Prostate gland (tissue), 2 donors: Measurements from ENCODE around the gene GET3. TPM values are rescaled to one million over a fixed set of nuclear protein-coding genes. Genes with fewer than 3 reads are reported as not detected.

Experiments used
- DNase-seq: peaks from one replicate; pipeline ENCODE4 v3.0.0-alpha.2; 2019; ENCODE audit warnings: low spot score
- H3K27ac ChIP-seq, 2 donors: fragments of 200-600 bp; sonication (generic); 2 replicates each; pipeline ENCODE4 v1.5.1; 2017 to 2019
- H3K27me3 ChIP-seq: fragments of 200-600 bp; sonication (generic); replicated peaks from 2 replicates; pipeline ENCODE4 v1.5.1; 2019; ENCODE audit not compliant: insufficient read depth
- H3K36me3 ChIP-seq, 2 donors: fragments of 200-600 bp; sonication (generic); 1 replicate in 1 of 2; 2 replicates in 1 of 2; pipeline versions ENCODE4 v1.5.1 to v1.8.1; 2017 to 2019
- H3K4me1 ChIP-seq: fragments of 200-600 bp; sonication (generic); replicated peaks from 2 replicates; pipeline ENCODE4 v1.5.1; 2019
- H3K4me3 ChIP-seq, 2 donors: fragments of 200-600 bp; sonication (generic); 2 replicates each; pipeline ENCODE4 v1.5.1; 2017 to 2019
- H3K9me3 ChIP-seq: fragments of 200-600 bp; sonication (generic); 2 replicates; pipeline ENCODE4 v1.5.1; 2017
- POLR2A ChIP-seq: fragments of 450-650 bp; IDR thresholded peaks from one replicate; pipeline ENCODE4 v1.6.1; 2016; ENCODE audit warnings: antibody characterized with exemption, mild to moderate bottlenecking
- POLR2AphosphoS5 ChIP-seq: sonication (generic); formaldehyde crosslinking; IDR thresholded peaks from one replicate; pipeline ENCODE4 v1.6.1; 2017; ENCODE audit warnings: antibody characterized with exemption
- WGBS: methylation state at CpG from one replicate; pipeline ENCODE4 v1.1.5; 2018; 5-methylcytosine and 5-hydroxymethylcytosine counted together
- intact Hi-C: fragments of 100-400 bp; cut with DNase I; formaldehyde crosslinking; loops from one replicate; pipeline ENCODE4 v1.14.2; 2022
- total RNA-seq, 2 donors: library from RNA; depleted of rRNA; stranded (reverse); fragments of >200 nt; gene quantifications; one replicate each; pipeline ENCODE4 v1.1.0, GENCODE V29; 2016
- TF ChIP-seq, protein P1 (sequence below), 4 experiments: fragments of 200-600 bp in 2 of 4; fragments of 450-650 bp in 2 of 4; sonication (generic) in 2 of 4; IDR thresholded peaks; 1 replicate in 3 of 4; 2 replicates in 1 of 4; pipeline ENCODE4 v1.5.1; 2016 to 2019; ENCODE audit warnings: antibody characterized with exemption in 4 of 4, mild to moderate bottlenecking in 2 of 4, moderate library complexity in 2 of 4

GET3 gene
- total RNA-seq, 2 donors from 2014 or later: 65.4 to 82.1 TPM

DNA sequence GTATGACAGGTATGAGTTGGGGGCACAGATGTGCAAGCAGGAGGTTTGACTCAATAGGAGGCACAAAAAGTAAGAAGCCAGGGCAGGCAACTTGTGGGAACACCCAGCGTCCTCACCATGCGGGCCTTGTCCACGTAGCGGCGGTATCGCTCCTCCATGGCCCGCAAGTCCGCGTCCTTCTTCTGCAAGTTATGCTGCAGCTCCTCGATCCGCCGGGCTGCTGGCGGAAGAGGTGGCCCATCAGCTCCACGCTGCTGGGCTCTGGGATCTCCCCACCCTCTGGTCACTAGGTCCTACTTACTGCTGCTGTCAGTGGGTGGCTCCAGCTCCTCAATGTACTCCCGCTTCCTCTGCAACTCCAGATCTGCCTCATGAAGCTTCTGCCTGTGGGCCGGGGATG, 27.4 kb downstream of the GET3 start:
- Histone ChIP-seq H3K36me3 (peaks cover 4 to 5% of the 10 kb centered on the region in 2 donors), H3K27me3 (no peaks in the 10 kb centered on the region), H3K4me3 (no peak overlapping the region), H3K9me3 (no peaks in the 10 kb centered on the region), H3K27ac (no peak overlapping the region), H3K4me1 (no peaks in the 10 kb centered on the region)
- intact Hi-C loops: loop anchor here (5.0 kb wide), 1 partner anchor 83 kb away; no protein-coding TSS in a partner anchor
- DNase-seq: no peak
- TF ChIP-seq POLR2AphosphoS5 (no peak), POLR2A (no peak)
- TF ChIP-seq, protein P1, sequence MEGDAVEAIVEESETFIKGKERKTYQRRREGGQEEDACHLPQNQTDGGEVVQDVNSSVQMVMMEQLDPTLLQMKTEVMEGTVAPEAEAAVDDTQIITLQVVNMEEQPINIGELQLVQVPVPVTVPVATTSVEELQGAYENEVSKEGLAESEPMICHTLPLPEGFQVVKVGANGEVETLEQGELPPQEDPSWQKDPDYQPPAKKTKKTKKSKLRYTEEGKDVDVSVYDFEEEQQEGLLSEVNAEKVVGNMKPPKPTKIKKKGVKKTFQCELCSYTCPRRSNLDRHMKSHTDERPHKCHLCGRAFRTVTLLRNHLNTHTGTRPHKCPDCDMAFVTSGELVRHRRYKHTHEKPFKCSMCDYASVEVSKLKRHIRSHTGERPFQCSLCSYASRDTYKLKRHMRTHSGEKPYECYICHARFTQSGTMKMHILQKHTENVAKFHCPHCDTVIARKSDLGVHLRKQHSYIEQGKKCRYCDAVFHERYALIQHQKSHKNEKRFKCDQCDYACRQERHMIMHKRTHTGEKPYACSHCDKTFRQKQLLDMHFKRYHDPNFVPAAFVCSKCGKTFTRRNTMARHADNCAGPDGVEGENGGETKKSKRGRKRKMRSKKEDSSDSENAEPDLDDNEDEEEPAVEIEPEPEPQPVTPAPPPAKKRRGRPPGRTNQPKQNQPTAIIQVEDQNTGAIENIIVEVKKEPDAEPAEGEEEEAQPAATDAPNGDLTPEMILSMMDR (IDR thresholded peaks at IDR 0.05): no peak
- 97% methylated on average over 16 of the region's 16 CpGs for WGBS

DNA sequence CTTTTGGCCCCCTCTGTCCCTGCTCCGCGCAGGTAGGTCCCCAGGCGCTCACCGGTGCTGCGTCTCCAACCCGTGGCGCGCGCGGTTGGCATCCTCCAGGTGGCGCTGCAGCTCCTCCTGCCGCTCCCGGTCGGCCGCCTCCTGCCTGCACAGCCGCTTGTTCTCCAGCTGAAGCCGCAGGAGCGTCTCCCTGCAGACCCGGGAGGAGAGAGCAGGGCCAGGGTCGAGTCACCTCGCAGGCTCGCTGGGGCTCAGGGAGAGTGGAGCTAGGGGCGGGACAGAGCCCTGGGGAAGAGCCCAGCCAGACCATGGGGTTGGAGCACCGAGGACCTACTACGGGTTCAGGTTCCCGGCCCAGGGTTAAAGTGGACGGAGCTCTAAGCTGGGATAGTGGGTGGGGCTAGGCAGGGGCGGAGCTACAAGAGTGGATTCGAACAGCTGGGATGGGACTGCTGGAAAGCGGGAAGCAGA, 28.8 kb downstream of the GET3 start:
- intact Hi-C loops: loop anchor here (2.0 kb wide), 1 partner anchor 71 kb away; no protein-coding TSS in a partner anchor
- peak; percentile 60 for DNase-seq
- WGBS: 36% methylated on average over 30 of the region's 30 CpGs
- Histone ChIP-seq H3K9me3 (no peaks in the 10 kb centered on the region), H3K36me3 (peaks cover 4 to 5% of the 10 kb centered on the region in 2 donors), H3K27ac (no peak overlapping the region), H3K4me1 (no peaks in the 10 kb centered on the region), H3K4me3 (peak overlapping the region; percentile 12 to 13), H3K27me3 (no peaks in the 10 kb centered on the region)
- TF ChIP-seq POLR2AphosphoS5 (peak; percentile 11), POLR2A (no peak)
- TF ChIP-seq, protein P1 (IDR thresholded peaks at IDR 0.05): peak; percentile 52 to 79 (median 70)

DNA sequence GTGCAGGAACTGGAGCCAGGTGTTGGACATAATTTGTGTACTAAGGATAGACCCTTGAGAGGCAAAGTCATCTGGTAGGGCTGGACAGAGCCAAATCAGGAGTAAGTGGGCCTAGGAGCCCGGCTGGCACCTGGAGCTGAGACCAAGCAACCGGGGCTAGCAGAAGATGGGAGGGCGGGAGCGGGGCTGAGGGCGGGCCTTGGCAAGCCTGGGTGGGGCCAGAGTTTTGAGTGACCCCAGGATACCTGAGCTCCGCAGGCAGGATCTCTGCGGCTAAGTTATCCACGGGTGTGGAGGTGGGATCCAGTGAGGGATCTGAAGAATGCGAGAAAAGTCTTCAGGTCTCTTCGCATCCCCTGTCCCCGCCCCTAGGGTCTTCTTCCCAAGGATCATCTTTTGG, 29.9 kb downstream of the GET3 start:
- Histone ChIP-seq H3K27me3 (no peaks in the 10 kb centered on the region), H3K36me3 (peaks cover 4 to 5% of the 10 kb centered on the region in 2 donors), H3K9me3 (no peaks in the 10 kb centered on the region), H3K4me1 (no peaks in the 10 kb centered on the region), H3K27ac (no peak overlapping the region), H3K4me3 (no peak overlapping the region)
- intact Hi-C loops: loop anchor here (2.0 kb wide), 1 partner anchor 70 kb away; no protein-coding TSS in a partner anchor
- TF ChIP-seq POLR2A (no peak), POLR2AphosphoS5 (no peak)
- TF ChIP-seq, protein P1 (IDR thresholded peaks at IDR 0.05): no peak
- DNase-seq: no peak
- 91% methylated on average over 11 of the region's 11 CpGs for WGBS

DNA sequence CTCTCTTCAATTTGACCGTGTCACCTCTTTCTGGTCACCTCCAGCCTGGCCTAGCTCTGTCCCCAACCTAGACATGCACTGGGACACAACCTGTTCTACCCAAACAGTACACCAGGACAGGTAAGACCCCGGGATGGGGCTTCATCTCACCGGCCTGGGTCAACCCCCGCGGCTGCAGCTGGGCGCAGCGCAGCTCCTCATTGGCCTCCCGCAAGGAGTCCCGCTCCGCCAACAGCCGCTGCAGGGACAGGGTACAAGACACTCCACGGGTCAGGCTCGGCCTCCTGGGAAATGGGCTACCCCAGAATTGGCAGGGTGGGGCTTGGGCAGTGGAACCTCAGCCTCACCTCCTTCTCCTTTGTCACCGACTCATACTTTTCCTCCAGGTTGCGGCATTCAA, 30.4 kb downstream of the GET3 start:
- Histone ChIP-seq H3K9me3 (no peaks in the 10 kb centered on the region), H3K4me1 (no peaks in the 10 kb centered on the region), H3K27ac (no peak overlapping the region), H3K27me3 (no peaks in the 10 kb centered on the region), H3K36me3 (peaks cover 2 to 5% of the 10 kb centered on the region in 2 donors), H3K4me3 (no peak overlapping the region)
- DNase-seq: no peak
- intact Hi-C loops: loop anchor here (2.0 kb wide), 1 partner anchor 69 kb away; no protein-coding TSS in a partner anchor
- WGBS: 91% methylated on average over 15 of the region's 15 CpGs
- TF ChIP-seq POLR2A (no peak), POLR2AphosphoS5 (no peak)
- TF ChIP-seq, protein P1 (IDR thresholded peaks at IDR 0.05): no peak

DNA sequence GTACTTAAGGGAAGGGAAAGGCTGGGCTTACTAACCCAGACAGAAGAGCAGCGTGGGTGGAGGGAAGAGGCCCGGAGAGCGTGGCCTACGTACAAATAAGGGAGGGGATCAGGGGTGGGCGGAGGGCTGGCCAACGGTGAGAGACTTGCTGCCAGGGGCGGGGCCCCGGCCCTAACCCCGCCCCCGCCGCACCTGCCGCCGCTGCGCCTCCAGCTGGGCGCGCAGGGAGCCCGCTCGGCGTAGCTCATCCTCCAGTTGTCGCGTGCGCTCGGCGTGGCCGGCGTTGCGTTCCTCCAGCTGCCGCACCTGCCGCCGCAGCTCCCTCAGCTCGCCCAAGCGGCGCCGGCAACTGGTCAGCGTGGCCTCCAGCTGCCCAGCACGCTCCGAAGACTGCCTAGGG, 32.4 kb downstream of the GET3 start:
- TF ChIP-seq POLR2A (no peak), POLR2AphosphoS5 (no peak)
- TF ChIP-seq, protein P1 (IDR thresholded peaks at IDR 0.05): no peak
- Histone ChIP-seq H3K9me3 (no peaks in the 10 kb centered on the region), H3K4me1 (peaks cover 2% of the 10 kb centered on the region), H3K4me3 (no peak overlapping the region), H3K27ac (no peak overlapping the region), H3K36me3 (peaks cover 0 to 3% of the 10 kb centered on the region in 2 donors), H3K27me3 (no peaks in the 10 kb centered on the region)
- WGBS: 44% methylated on average over 31 of the region's 37 CpGs
- DNase-seq: no peak
- intact Hi-C loops: loop anchor here (5.0 kb wide), 1 partner anchor 38 kb away; the partner anchor contains the start of gene RNASEH2A
